ENCODE results near the gene CLTRN.

GRCh38 chrX:15664487-15665444 is at the start of gene CLTRN:
- TF ChIP-seq CTCF (tag by site-specific recombination; IDR thresholded peaks at IDR 0.05) (no peak), ATF2 (tag by site-specific recombination; IDR thresholded peaks at IDR 0.05; ENCODE audit: low read depth) (no peak), ELK4 (IDR thresholded peaks at IDR 0.05; ENCODE audit: borderline replicate concordance, low read depth, low read length) (no peak), ZNF548 (tag by site-specific recombination; IDR thresholded peaks at IDR 0.05) (no peak), ZNF449 (tag by site-specific recombination; IDR thresholded peaks at IDR 0.05) (no peak), YY1 (tag by site-specific recombination; IDR thresholded peaks at IDR 0.05) (no peak), ZNF624 (tag by site-specific recombination; IDR thresholded peaks at IDR 0.05) (no peak), KLF1 (tag by site-specific recombination; IDR thresholded peaks at IDR 0.05) (no peak), ZNF610 (tag by site-specific recombination; IDR thresholded peaks at IDR 0.05; ENCODE audit: borderline replicate concordance) (no peak)
